LNCAP (cell line): ENCODE data around the gene KCNQ2.

ENCODE experiments used
- CTCF ChIP-seq: fragments of 450-650 bp; IDR thresholded peaks from 2 replicates; pipeline ENCODE4 v1.5.1; 2017; ENCODE audit warnings: mild to moderate bottlenecking

The KCNQ2 gene

GRCh38 chr20:63378626-63379025, 93.8 kb downstream of the KCNQ2 start:
- no peak for TF ChIP-seq CTCF

- no peak for TF ChIP-seq CTCF
Observed at GRCh38 chr20:63377951-63378381, 94.5 kb downstream of the KCNQ2 start.

GRCh38 chr20:63377256-63377941, 95.1 kb downstream of the KCNQ2 start:
- TF ChIP-seq CTCF, result no peak

- no peak for TF ChIP-seq CTCF
Observed at GRCh38 chr20:63376283-63377250, 95.9 kb downstream of the KCNQ2 start.

GRCh38 chr20:63375438-63375837, 97.0 kb downstream of the KCNQ2 start:
- TF ChIP-seq CTCF, result no peak

- TF ChIP-seq CTCF, result no peak
Observed at GRCh38 chr20:63374504-63374903, 98.0 kb downstream of the KCNQ2 start.

- no peak for TF ChIP-seq CTCF
Observed at GRCh38 chr20:63373996-63374395, 98.5 kb downstream of the KCNQ2 start.
